ENCODE results near the gene NRP2. TPM values are rescaled to one million over a fixed set of nuclear protein-coding genes. Genes with fewer than 3 reads are reported as not detected.

NRP2 gene
- total and polyA plus RNA-seq, 2 of the 13 experiments (the other 11 are each of a cell fraction or from before 2014, with no cell fraction given), result 0.65 to 1.4 TPM

DNA sequence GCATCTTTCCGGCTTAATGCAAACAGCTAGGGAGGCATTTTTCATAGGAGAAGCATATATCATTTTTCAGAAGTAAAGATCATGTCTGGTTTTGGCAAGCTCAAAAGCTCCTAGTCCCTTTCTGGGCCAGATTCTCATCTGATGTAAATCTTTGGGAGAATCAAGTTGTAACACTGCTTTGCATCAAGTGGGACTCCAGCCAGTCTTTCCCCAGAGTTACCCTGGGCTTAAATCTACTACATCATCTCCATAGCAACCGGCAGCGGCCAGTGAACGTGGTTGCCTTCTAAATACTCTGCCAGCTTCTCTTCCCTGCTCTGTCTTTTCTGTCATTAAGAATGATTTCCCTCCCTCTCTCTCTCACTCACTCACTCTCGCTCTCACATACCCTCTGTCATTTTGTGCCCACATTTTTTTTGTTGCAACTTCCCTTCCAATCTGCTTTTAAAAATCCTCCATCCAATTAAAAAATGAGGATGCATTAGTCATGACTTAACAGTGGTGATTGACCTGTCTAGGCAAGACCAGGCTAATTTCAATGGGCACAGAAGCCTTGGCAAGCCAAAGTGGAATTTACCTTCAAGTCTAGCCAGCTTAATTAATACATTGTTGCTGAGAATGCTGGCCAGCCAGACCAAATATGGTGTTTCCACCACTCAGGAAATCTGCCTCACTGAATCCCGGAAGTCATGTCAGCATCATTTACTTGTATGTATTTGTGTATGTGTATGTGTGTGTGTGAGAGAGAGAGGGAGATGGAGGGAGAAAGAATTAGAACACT is 93.0 kb downstream of the NRP2 start:
- H3K79me2 ChIP-seq (ENCODE audit: insufficient read depth, low read length), result no peaks in the 10 kb centered on the region
- in situ Hi-C loops (cut with HindIII; ENCODE audit: extremely low pct_ligation_motif_present, low pct_unique_long_range_greater_than_20kb) (loop anchor here (5.0 kb wide), 2 partner anchors 37 to 112 kb away; no protein-coding TSS in a partner anchor), intact Hi-C loops (cut with micrococcal nuclease; ENCODE audit: unreplicated experiment) (no loop called here)
- ChIA-PET CTCF (ENCODE audit: low intra/inter-chr PET ratio, low total read pairs) (interaction anchor here (1.2 to 2.6 kb wide), 4 partner anchors 38 to 173 kb away, joined by 12 to 38 read pairs (median 24); no protein-coding TSS in a partner anchor), POLR2A (no interaction called here)
- H3K9ac ChIP-seq (ENCODE audit: insufficient read depth, low read depth, low read length), result no peak overlapping the region
- no peak overlapping the region for H2AFZ ChIP-seq (ENCODE audit: low read length)
- H3K27ac ChIP-seq (ENCODE audit: extremely low read length, insufficient read depth, low read length), result no peak overlapping the region
- BruUV-seq (replicated peaks), result no TSS peak
- ATAC-seq, result no peak
- H3K27me3 ChIP-seq (ENCODE audit: control insufficient read depth in 1 of 2, insufficient read depth in 2 of 2, low read length in 2 of 2), result peaks cover 0 to 6% of the 10 kb centered on the region in 2 experiments; a peak in 2 of 5 replicates
- no peak overlapping the region for H3K4me3 ChIP-seq (replicated peaks in 1 of 3; ENCODE audit: insufficient read depth in 1 of 3, low read depth in 2 of 3, low read length in 3 of 3)
- H3K4me1 ChIP-seq (ENCODE audit: insufficient read depth, low read length), result no peaks in the 10 kb centered on the region
- no peaks in the 10 kb centered on the region for H3K9me3 ChIP-seq (ENCODE audit: low read length)
- H3K36me3 ChIP-seq (replicated peaks in 1 of 2; ENCODE audit: control insufficient read depth in 1 of 2, insufficient read depth in 2 of 2, low read length in 2 of 2), result no peaks in the 10 kb centered on the region
- 43% methylated on average over 5 of the region's 6 CpGs for WGBS (ENCODE audit: low lambda C conversion rate)
- no peak for TF ChIP-seq TFE3 (CRISPR knock-in tag; IDR thresholded peaks at IDR 0.05)
- no peak for TF ChIP-seq AGO2 (optimal IDR thresholded peaks at IDR 0.05; ENCODE audit: low read depth, low read length)
- TF ChIP-seq SP1 (IDR thresholded peaks at IDR 0.05), result no peak
- no peak for TF ChIP-seq SP1 (CRISPR knock-in tag; IDR thresholded peaks at IDR 0.05)
- TF ChIP-seq SUZ12 (IDR thresholded peaks at IDR 0.05; ENCODE audit: low read depth, low read length), result no peak
- TF ChIP-seq GATAD2A (CRISPR knock-in tag; IDR thresholded peaks at IDR 0.05), result no peak
- TF ChIP-seq ZBTB20 (CRISPR knock-in tag; IDR thresholded peaks at IDR 0.05; ENCODE audit: borderline replicate concordance, low read depth), result no peak
- no peak for TF ChIP-seq MXI1 (IDR thresholded peaks at IDR 0.05; ENCODE audit: borderline replicate concordance, low read depth, low read length)
- TF ChIP-seq FLYWCH1 (CRISPR knock-in tag; IDR thresholded peaks at IDR 0.05), result no peak
- TF ChIP-seq, protein P1, sequence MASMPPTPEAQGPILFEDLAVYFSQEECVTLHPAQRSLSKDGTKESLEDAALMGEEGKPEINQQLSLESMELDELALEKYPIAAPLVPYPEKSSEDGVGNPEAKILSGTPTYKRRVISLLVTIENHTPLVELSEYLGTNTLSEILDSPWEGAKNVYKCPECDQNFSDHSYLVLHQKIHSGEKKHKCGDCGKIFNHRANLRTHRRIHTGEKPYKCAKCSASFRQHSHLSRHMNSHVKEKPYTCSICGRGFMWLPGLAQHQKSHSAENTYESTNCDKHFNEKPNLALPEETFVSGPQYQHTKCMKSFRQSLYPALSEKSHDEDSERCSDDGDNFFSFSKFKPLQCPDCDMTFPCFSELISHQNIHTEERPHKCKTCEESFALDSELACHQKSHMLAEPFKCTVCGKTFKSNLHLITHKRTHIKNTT (CRISPR knock-in tag; IDR thresholded peaks at IDR 0.05), result no peak
- TF ChIP-seq, protein P2, sequence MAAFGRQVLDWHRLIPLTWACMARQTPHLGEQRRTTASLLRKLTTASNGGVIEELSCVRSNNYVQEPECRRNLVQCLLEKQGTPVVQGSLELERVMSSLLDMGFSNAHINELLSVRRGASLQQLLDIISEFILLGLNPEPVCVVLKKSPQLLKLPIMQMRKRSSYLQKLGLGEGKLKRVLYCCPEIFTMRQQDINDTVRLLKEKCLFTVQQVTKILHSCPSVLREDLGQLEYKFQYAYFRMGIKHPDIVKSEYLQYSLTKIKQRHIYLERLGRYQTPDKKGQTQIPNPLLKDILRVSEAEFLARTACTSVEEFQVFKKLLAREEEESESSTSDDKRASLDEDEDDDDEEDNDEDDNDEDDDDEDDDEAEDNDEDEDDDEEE (CRISPR knock-in tag; IDR thresholded peaks at IDR 0.05), result no peak
- TF ChIP-seq HIVEP1 (CRISPR knock-in tag; IDR thresholded peaks at IDR 0.05), result no peak
- no peak for TF ChIP-seq LRRFIP1 (CRISPR knock-in tag; conservative IDR thresholded peaks at IDR 0.05)
- TF ChIP-seq HMG20B (CRISPR knock-in tag; conservative IDR thresholded peaks at IDR 0.05), result no peak
- no peak for TF ChIP-seq SALL1 (CRISPR knock-in tag; IDR thresholded peaks at IDR 0.05)
- no peak for TF ChIP-seq ZNF546 (CRISPR knock-in tag; conservative IDR thresholded peaks at IDR 0.05)
- DNase-seq (ENCODE audit: low spot score), result no peak
- no peak overlapping the region for H3K4me2 ChIP-seq (ENCODE audit: low read depth, low read length)
- no peaks in the 10 kb centered on the region for H4K20me1 ChIP-seq (ENCODE audit: insufficient read depth, low read length)
- FAIRE-seq, result no peak
